ENCODE results near the gene TRAK2. TPM values are rescaled to one million over a fixed set of nuclear protein-coding genes. Genes with fewer than 3 reads are reported as not detected.

TRAK2 gene
- total RNA-seq, 1 donor from 2014 or later, result 66.5 TPM

- Histone ChIP-seq H3K4me1 (peaks cover 5% of the 10 kb centered on the region), H3K27me3 (ENCODE audit: low read depth) (no peaks in the 10 kb centered on the region), H3K9me3 (no peaks in the 10 kb centered on the region), H3K27ac (no peak overlapping the region), H3K36me3 (peaks cover 15% of the 10 kb centered on the region), H3K4me3 (no peak overlapping the region)
- DNase-seq (no peak), ATAC-seq (no peak)
- no peak for TF ChIP-seq CTCF (IDR thresholded peaks at IDR 0.05)
- intact Hi-C loops (cut with DNase I), result no loop called here
Observed at GRCh38 chr2:201348758-201349157, 102.5 kb downstream of the TRAK2 start.

- no peaks in the 10 kb centered on the region for H3K9me3 ChIP-seq
- peaks cover 15% of the 10 kb centered on the region for H3K36me3 ChIP-seq
- DNase-seq (no peak), ATAC-seq (no peak)
- no peak overlapping the region for H3K27ac ChIP-seq
- no peak for TF ChIP-seq CTCF (IDR thresholded peaks at IDR 0.05)
- no peaks in the 10 kb centered on the region for H3K4me1 ChIP-seq
- H3K27me3 ChIP-seq (ENCODE audit: low read depth), result no peaks in the 10 kb centered on the region
- no peak overlapping the region for H3K4me3 ChIP-seq
- intact Hi-C loops (cut with DNase I), result no loop called here
Observed at GRCh38 chr2:201347138-201347537, 104.1 kb downstream of the TRAK2 start.

- no peak overlapping the region for H3K4me3 ChIP-seq
- no peaks in the 10 kb centered on the region for H3K9me3 ChIP-seq
- intact Hi-C loops (cut with DNase I), result no loop called here
- no peak for DNase-seq
- no peaks in the 10 kb centered on the region for H3K4me1 ChIP-seq
- no peak for TF ChIP-seq CTCF (IDR thresholded peaks at IDR 0.05)
- H3K36me3 ChIP-seq, result peaks cover 9% of the 10 kb centered on the region
- no peak overlapping the region for H3K27ac ChIP-seq
- H3K27me3 ChIP-seq (ENCODE audit: low read depth), result no peaks in the 10 kb centered on the region
- ATAC-seq, result no peak
Observed at GRCh38 chr2:201345625-201346213, 105.5 kb downstream of the TRAK2 start.

- peaks cover under 1% of the 10 kb centered on the region for H3K36me3 ChIP-seq
- H3K9me3 ChIP-seq, result no peaks in the 10 kb centered on the region
- intact Hi-C loops (cut with DNase I), result no loop called here
- TF ChIP-seq CTCF (IDR thresholded peaks at IDR 0.05), result no peak
- H3K4me1 ChIP-seq, result no peaks in the 10 kb centered on the region
- ATAC-seq, result no peak
- no peak overlapping the region for H3K27ac ChIP-seq
- no peaks in the 10 kb centered on the region for H3K27me3 ChIP-seq (ENCODE audit: low read depth)
- no peak overlapping the region for H3K4me3 ChIP-seq
- no peak for DNase-seq
Observed at GRCh38 chr2:201344663-201345366, 106.4 kb downstream of the TRAK2 start.

- Histone ChIP-seq H3K36me3 (no peaks in the 10 kb centered on the region), H3K4me3 (no peak overlapping the region), H3K27me3 (ENCODE audit: low read depth) (no peaks in the 10 kb centered on the region), H3K9me3 (no peaks in the 10 kb centered on the region), H3K27ac (no peak overlapping the region), H3K4me1 (no peaks in the 10 kb centered on the region)
- no peak for ATAC-seq
- no peak for TF ChIP-seq CTCF (IDR thresholded peaks at IDR 0.05)
- intact Hi-C loops (cut with DNase I), result no loop called here
- DNase-seq, result no peak
Observed at GRCh38 chr2:201343559-201343958, 107.7 kb downstream of the TRAK2 start.
